NB4 (cell line): ENCODE results near the gene GALNT15.

ENCODE experiments used
- POLR2A ChIP-seq: IDR thresholded peaks from 2 replicates; pipeline ENCODE4 v1.6.1; 2011; ENCODE audit warnings: mild to moderate bottlenecking; ENCODE audit not compliant: insufficient read length; ENCODE audit errors: extremely low read depth
- TF ChIP-seq, protein P1 (sequence below): IDR thresholded peaks from one replicate; pipeline ENCODE4 v1.5.1; 2012; ENCODE audit warnings: low read depth, low read length

DNA sequence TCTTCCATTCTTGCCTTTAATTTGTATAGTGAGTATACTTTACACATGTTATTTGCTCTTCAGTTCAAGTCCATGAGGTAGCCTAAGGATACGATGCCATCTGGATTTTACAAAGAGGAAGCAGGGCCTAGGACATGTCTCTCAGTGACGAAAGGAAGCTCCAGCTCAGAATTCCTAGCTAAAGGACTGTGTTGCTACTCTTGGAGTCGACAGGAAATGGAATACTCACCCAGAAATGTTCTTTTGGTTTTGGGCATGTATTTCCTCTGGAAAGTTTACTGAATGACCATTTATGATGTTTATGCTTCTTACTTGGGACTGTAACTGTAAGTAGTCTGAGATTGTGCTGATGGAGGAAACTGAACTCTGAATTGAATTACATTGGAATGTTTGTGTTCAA, 103.0 kb downstream of the GALNT15 start:
- no peak for TF ChIP-seq POLR2A
- TF ChIP-seq, protein P1, sequence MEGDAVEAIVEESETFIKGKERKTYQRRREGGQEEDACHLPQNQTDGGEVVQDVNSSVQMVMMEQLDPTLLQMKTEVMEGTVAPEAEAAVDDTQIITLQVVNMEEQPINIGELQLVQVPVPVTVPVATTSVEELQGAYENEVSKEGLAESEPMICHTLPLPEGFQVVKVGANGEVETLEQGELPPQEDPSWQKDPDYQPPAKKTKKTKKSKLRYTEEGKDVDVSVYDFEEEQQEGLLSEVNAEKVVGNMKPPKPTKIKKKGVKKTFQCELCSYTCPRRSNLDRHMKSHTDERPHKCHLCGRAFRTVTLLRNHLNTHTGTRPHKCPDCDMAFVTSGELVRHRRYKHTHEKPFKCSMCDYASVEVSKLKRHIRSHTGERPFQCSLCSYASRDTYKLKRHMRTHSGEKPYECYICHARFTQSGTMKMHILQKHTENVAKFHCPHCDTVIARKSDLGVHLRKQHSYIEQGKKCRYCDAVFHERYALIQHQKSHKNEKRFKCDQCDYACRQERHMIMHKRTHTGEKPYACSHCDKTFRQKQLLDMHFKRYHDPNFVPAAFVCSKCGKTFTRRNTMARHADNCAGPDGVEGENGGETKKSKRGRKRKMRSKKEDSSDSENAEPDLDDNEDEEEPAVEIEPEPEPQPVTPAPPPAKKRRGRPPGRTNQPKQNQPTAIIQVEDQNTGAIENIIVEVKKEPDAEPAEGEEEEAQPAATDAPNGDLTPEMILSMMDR: no peak
